GM12892 (cell line): Measurements from ENCODE around the gene TRPM8.
"Not testable (repeated sequence)": the region's sequence is repeated elsewhere in the genome, so short reads cannot be mapped to it uniquely, and the experiment has no call there.

ENCODE experiments used
- POLR2A ChIP-seq: IDR thresholded peaks from 2 replicates; pipeline ENCODE4 v1.6.1; 2011; ENCODE audit warnings: low read depth, low read length, control low read depth
- POLR2AphosphoS5 ChIP-seq: IDR thresholded peaks from 2 replicates; pipeline ENCODE4 v1.6.1; 2011; ENCODE audit warnings: low read depth, low read length, control low read depth
- TAF1 ChIP-seq: IDR thresholded peaks from 2 replicates; pipeline ENCODE4 v1.6.1; 2011; ENCODE audit warnings: low read depth, mild to moderate bottlenecking, control low read depth, low read length, borderline replicate concordance

DNA sequence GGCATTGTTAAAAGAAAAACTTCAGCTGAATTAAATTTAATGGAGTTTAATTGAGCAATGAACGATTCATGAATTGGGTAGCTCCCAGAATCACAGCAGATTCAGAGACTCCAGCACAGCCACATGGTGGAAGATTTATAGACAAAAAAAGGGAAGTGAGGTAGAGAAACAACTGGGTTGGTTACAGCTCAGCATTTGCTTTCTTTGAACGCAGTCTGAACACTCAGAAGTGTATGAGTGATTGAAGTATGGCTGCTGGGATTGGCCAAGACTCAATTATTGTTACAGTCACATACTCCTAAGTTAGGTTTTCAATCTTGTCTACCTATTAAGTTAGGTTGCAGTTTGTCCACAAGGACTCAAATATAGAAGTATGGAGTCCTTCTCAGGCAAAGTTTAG lies 45.0 kb upstream of the TRPM8 start:
- not testable (repeated sequence) for TF ChIP-seq POLR2A, POLR2AphosphoS5, TAF1
